K562 (cell line): ENCODE data around the gene SMOC2. TPM values are rescaled to one million over a fixed set of nuclear protein-coding genes. Genes with fewer than 3 reads are reported as not detected.

ENCODE experiments used
- ATAC-seq: fragments of 200-7000 bp; cut with Tn5 transposase; 3 replicates; pipeline ENCODE4 v1.9.1; 2020; ENCODE audit warnings: moderate library complexity
- BruUV-seq: library from RNA; stranded (reverse); fragments of 400-500 nt; replicated peaks from 2 replicates; lab custom pipeline; 2021; lab: Mats Ljungman, UMichigan
- CTCF ChIA-PET: fragments of 300-600 bp; formaldehyde crosslinking; extraction: SDS; loops from one replicate; lab custom pipeline; 2021; ENCODE audit warnings: low intra/inter-chr PET ratio; lab: Yijun Ruan, JAX
- POLR2A ChIA-PET: fragments of 300-600, 350-650 bp; sonication (Branson Sonifier 250); formaldehyde crosslinking; extraction: SDS; loops from one replicate; lab custom pipeline; 2021; ENCODE audit warnings: antibody characterized with exemption, inconsistent platforms; lab: Yijun Ruan, JAX
- DNase-seq, 4 experiments: peaks; one replicate each; pipeline versions ENCODE4 v3.0.0 to v3.0.0-alpha.2; 2011 to 2018; ENCODE audit warnings: low spot score in 3 of 4, mixed read lengths in 3 of 4; ENCODE audit errors: extremely low read depth in 1 of 4
- FAIRE-seq: peaks from 2 replicates; lab custom pipeline; 2011; peaks lifted over from hg19 to GRCh38; lab: Jason Lieb, UNC
- H2AFZ ChIP-seq: 2 replicates; pipeline ENCODE4 v1.6.0; 2011; ENCODE audit warnings: low read depth, low read length, control low read depth, inconsistent platforms
- H3K27ac ChIP-seq: fragments of 200-600 bp; 3 replicates; pipeline ENCODE4 v1.8.0; 2011; ENCODE audit warnings: low read depth, mild to moderate bottlenecking, control low read depth, inconsistent platforms, low read length, moderate library complexity, mixed read lengths; ENCODE audit errors: extremely low read depth
- H3K27me3 ChIP-seq, 2 experiments: fragments of 300-600 bp in 1 of 2; 2 replicates in 1 of 2; 3 replicates in 1 of 2; pipeline versions ENCODE4 v1.6.0 to v1.8.0; 2011; ENCODE audit warnings: inconsistent platforms in 2 of 2, low read length in 2 of 2, mild to moderate bottlenecking in 1 of 2, mixed read lengths in 1 of 2, moderate library complexity in 1 of 2; ENCODE audit not compliant: control insufficient read depth in 2 of 2, insufficient read depth in 2 of 2
- H3K36me3 ChIP-seq: fragments of 300-600 bp; 3 replicates; pipeline ENCODE4 v1.8.0; 2011; ENCODE audit warnings: mild to moderate bottlenecking, low read length, inconsistent platforms; ENCODE audit not compliant: control insufficient read depth, insufficient read depth
- H3K4me1 ChIP-seq, 2 experiments: fragments of 200-600 bp in 1 of 2; replicated peaks in 1 of 2; 2 replicates in 1 of 2; 3 replicates in 1 of 2; pipeline versions ENCODE4 v1.5.1 to v1.8.0; 2011; ENCODE audit warnings: inconsistent platforms in 2 of 2, low read length in 2 of 2, mild to moderate bottlenecking in 1 of 2, mixed read lengths in 1 of 2, moderate library complexity in 1 of 2; ENCODE audit not compliant: control insufficient read depth in 2 of 2, insufficient read depth in 2 of 2
- H3K4me2 ChIP-seq: 2 replicates; pipeline ENCODE4 v1.6.1; 2011; ENCODE audit warnings: low read length, control low read depth, inconsistent platforms, mixed read lengths; ENCODE audit not compliant: insufficient read depth
- H3K4me3 ChIP-seq: fragments of 200-600 bp; sonication (generic), shearing (Covaris generic); 2 replicates; pipeline ENCODE4 v1.5.1; 2016; ENCODE audit warnings: control low read depth, inconsistent platforms
- H3K79me2 ChIP-seq: fragments of 200-600 bp; 3 replicates; pipeline ENCODE4 v1.8.0; 2011; ENCODE audit warnings: low read length, inconsistent platforms; ENCODE audit not compliant: control insufficient read depth, insufficient read depth
- H3K9ac ChIP-seq, 2 experiments: 2 replicates each; pipeline versions ENCODE4 v1.6.0 to v1.6.1; 2011; ENCODE audit warnings: low read depth in 2 of 2, low read length in 2 of 2, control low read depth in 1 of 2, inconsistent platforms in 1 of 2, mild to moderate bottlenecking in 1 of 2, mixed read lengths in 1 of 2; ENCODE audit not compliant: insufficient read depth in 1 of 2
- H3K9me1 ChIP-seq: one replicate; pipeline ENCODE4 v1.6.0; 2011; ENCODE audit warnings: inconsistent platforms, mild to moderate bottlenecking, low read length, moderate library complexity; ENCODE audit not compliant: control insufficient read depth, insufficient read depth
- H3K9me3 ChIP-seq: replicated peaks from 2 replicates; pipeline ENCODE4 v1.5.1; 2011; ENCODE audit warnings: low read depth, low read length, inconsistent platforms; ENCODE audit not compliant: control insufficient read depth, insufficient read depth
- H4K20me1 ChIP-seq: replicated peaks from 2 replicates; pipeline ENCODE4 v1.6.1; 2011; ENCODE audit warnings: low read length, inconsistent platforms, mixed read lengths; ENCODE audit not compliant: control insufficient read depth, insufficient read depth
- ARID4B ChIP-seq: sonication (generic); formaldehyde crosslinking; IDR thresholded peaks from 2 replicates; pipeline ENCODE4 v1.8.0; 2022; ENCODE audit warnings: mild to moderate bottlenecking, missing genetic modification reagents
- ARNT ChIP-seq, 2 experiments: fragments of 450-650 bp; IDR thresholded peaks; 2 replicates each; pipeline ENCODE4 v1.6.1; 2016; ENCODE audit warnings: mild to moderate bottlenecking in 1 of 2
- IFI16 ChIP-seq: fragments of 250-450 bp; sonication (Bioruptor Pico); IDR thresholded peaks from 2 replicates; pipeline ENCODE4 v2.1.2; 2022; ENCODE audit warnings: mild to moderate bottlenecking, inconsistent platforms
- MECOM ChIP-seq: fragments of 250-450 bp; sonication (Bioruptor Pico); IDR thresholded peaks from 2 replicates; pipeline ENCODE4 v1.8.0; 2022; ENCODE audit warnings: inconsistent platforms
- TBL1XR1 ChIP-seq, 2 experiments: IDR thresholded peaks; 2 replicates each; pipeline ENCODE4 v1.6.1; 2012; ENCODE audit warnings: improper control_type of control experiment in 2 of 2, low read length in 2 of 2, mild to moderate bottlenecking in 1 of 2
- ZNF165 ChIP-seq: fragments of 250-450 bp; sonication (Bioruptor Pico); IDR thresholded peaks from 2 replicates; pipeline ENCODE4 v1.4.0; 2020; ENCODE audit warnings: borderline replicate concordance
- ZNF3 ChIP-seq: fragments of 250-450 bp; sonication (Bioruptor Pico); IDR thresholded peaks from 2 replicates; pipeline ENCODE4 v1.5.0; 2021; ENCODE audit warnings: mild to moderate bottlenecking, moderate library complexity
- ZNF395 ChIP-seq: fragments of 200-800 bp; sonication (Bioruptor generic); IDR thresholded peaks from 2 replicates; pipeline ENCODE4 v1.6.1; 2017; ENCODE audit warnings: missing genetic modification characterization, missing compliant biosample characterization
- ZNF785 ChIP-seq: fragments of 250-450 bp; sonication (Bioruptor Pico); IDR thresholded peaks from 2 replicates; pipeline ENCODE4 v1.4.0; 2020; ENCODE audit warnings: mild to moderate bottlenecking
- WGBS: fragments of 100-300 bp; shearing (Covaris generic); methylation state at CpG from one replicate; pipeline ENCODE4 v1.1.6; 2016; ENCODE audit warnings: low coverage, mixed read lengths; ENCODE audit not compliant: insufficient coverage; ENCODE audit errors: missing lambda C conversion rate; 5-methylcytosine and 5-hydroxymethylcytosine counted together
- in situ Hi-C: fragments of 300-500 bp; cut with MboI; formaldehyde crosslinking; loops from 4 replicates; pipeline ENCODE4 v1.15.0; 2018; ENCODE audit warnings: inconsistent platforms, mixed read lengths
- intact Hi-C: fragments of 100-400 bp; cut with micrococcal nuclease; formaldehyde crosslinking; loops from 2 replicates; pipeline ENCODE4 v1.14.2; 2022
- polyA plus RNA-seq, 8 experiments: library from polyadenylated mRNA; depleted of rRNA in 4 of 8; stranded (reverse) in 5 of 8; unstranded in 3 of 8; fragments of >200 nt; fragmentation: Nextera tagmentation in 2 of 8; fragmentation: Illumina TruSeq in 1 of 8; extraction: Ambion mirVana in 2 of 8; extraction: Trizol in 1 of 8; gene quantifications; 2 replicates each; pipeline versions ENCODE4 v1.2.1 to v1.2.3, GENCODE V29; 2011 to 2014; ENCODE audit warnings: inconsistent platforms in 1 of 8, missing spikeins in 1 of 8
- total RNA-seq, 7 experiments: library from RNA; depleted of rRNA in 6 of 7; stranded (reverse); fragments of >200 nt in 6 of 7; fragmentation: Illumina TruSeq in 2 of 7; extraction: Trizol in 2 of 7; gene quantifications; 2 replicates each; pipeline versions ENCODE4 v1.2.1 to v1.2.3, GENCODE V29; 2011 to 2021; ENCODE audit warnings: low replicate concordance in 1 of 7
- TF ChIP-seq, protein P1 (sequence below), 3 experiments: fragments of 200-800 bp in 1 of 3; fragments of 250-450 bp in 1 of 3; fragments of 450-650 bp in 1 of 3; sonication (Bioruptor Pico) in 1 of 3; sonication (Bioruptor generic) in 1 of 3; formaldehyde crosslinking in 1 of 3; IDR thresholded peaks; 2 replicates each; pipeline versions ENCODE4 v1.6.1 to v1.8.0; 2016 to 2022; ENCODE audit warnings: mild to moderate bottlenecking in 2 of 3, missing genetic modification characterization in 2 of 3, missing compliant biosample characterization in 1 of 3, moderate library complexity in 1 of 3
- TF ChIP-seq, protein P2 (sequence below): IDR thresholded peaks from 3 replicates; pipeline ENCODE4 v1.6.1; 2011; ENCODE audit warnings: borderline replicate concordance, mild to moderate bottlenecking; ENCODE audit not compliant: insufficient read length, insufficient read depth

The SMOC2 gene
- total and polyA plus RNA-seq, 9 of the 15 experiments (the other 6 are each of a cell fraction or from before 2014, with no cell fraction given), result 0.45 to 2.3 (median 1.1) TPM

- no peak for TF ChIP-seq ZNF165 (CRISPR knock-in tag)
- TF ChIP-seq MECOM (CRISPR knock-in tag), result no peak
- TF ChIP-seq, protein P1, sequence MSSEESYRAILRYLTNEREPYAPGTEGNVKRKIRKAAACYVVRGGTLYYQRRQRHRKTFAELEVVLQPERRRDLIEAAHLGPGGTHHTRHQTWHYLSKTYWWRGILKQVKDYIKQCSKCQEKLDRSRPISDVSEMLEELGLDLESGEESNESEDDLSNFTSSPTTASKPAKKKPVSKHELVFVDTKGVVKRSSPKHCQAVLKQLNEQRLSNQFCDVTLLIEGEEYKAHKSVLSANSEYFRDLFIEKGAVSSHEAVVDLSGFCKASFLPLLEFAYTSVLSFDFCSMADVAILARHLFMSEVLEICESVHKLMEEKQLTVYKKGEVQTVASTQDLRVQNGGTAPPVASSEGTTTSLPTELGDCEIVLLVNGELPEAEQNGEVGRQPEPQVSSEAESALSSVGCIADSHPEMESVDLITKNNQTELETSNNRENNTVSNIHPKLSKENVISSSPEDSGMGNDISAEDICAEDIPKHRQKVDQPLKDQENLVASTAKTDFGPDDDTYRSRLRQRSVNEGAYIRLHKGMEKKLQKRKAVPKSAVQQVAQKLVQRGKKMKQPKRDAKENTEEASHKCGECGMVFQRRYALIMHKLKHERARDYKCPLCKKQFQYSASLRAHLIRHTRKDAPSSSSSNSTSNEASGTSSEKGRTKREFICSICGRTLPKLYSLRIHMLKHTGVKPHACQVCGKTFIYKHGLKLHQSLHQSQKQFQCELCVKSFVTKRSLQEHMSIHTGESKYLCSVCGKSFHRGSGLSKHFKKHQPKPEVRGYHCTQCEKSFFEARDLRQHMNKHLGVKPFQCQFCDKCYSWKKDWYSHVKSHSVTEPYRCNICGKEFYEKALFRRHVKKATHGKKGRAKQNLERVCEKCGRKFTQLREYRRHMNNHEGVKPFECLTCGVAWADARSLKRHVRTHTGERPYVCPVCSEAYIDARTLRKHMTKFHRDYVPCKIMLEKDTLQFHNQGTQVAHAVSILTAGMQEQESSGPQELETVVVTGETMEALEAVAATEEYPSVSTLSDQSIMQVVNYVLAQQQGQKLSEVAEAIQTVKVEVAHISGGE (CRISPR knock-in tag; IDR thresholded peaks at IDR 0.05), result no peak
- no peak for TF ChIP-seq ZNF785 (CRISPR knock-in tag)
- no peak for TF ChIP-seq IFI16 (CRISPR knock-in tag)
- no peak for TF ChIP-seq ARNT (IDR thresholded peaks at IDR 0.05)
- TF ChIP-seq TBL1XR1 (IDR thresholded peaks at IDR 0.05; ENCODE audit: low read length in 2 of 2), result no peak
- no peak for TF ChIP-seq ZNF3 (CRISPR knock-in tag)
- TF ChIP-seq ARID4B (CRISPR knock-in tag), result no peak
- TF ChIP-seq, protein P2, sequence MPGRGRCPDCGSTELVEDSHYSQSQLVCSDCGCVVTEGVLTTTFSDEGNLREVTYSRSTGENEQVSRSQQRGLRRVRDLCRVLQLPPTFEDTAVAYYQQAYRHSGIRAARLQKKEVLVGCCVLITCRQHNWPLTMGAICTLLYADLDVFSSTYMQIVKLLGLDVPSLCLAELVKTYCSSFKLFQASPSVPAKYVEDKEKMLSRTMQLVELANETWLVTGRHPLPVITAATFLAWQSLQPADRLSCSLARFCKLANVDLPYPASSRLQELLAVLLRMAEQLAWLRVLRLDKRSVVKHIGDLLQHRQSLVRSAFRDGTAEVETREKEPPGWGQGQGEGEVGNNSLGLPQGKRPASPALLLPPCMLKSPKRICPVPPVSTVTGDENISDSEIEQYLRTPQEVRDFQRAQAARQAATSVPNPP, result no peak
- TF ChIP-seq ZNF395 (CRISPR knock-in tag), result no peak
- intact Hi-C loops, result no loop called here
- no peak overlapping the region for H3K9ac ChIP-seq
- no peaks in the 10 kb centered on the region for H3K36me3 ChIP-seq
- CTCF ChIA-PET, result no interaction called here
- no peaks in the 10 kb centered on the region for H3K9me1 ChIP-seq
- BruUV-seq, result no TSS peak
- FAIRE-seq (no peak), ATAC-seq (no peak), DNase-seq (no peak)
- no peak overlapping the region for H3K27ac ChIP-seq
- H4K20me1 ChIP-seq, result no peaks in the 10 kb centered on the region; the same call in 1 of the 2 replicates
- H3K9me3 ChIP-seq, result no peaks in the 10 kb centered on the region
- H3K4me2 ChIP-seq, result no peak overlapping the region
- H2AFZ ChIP-seq, result no peak overlapping the region
- no peak overlapping the region for H3K4me3 ChIP-seq
- no peaks in the 10 kb centered on the region for H3K4me1 ChIP-seq
- in situ Hi-C loops, result no loop called here
- 14% methylated on average over 4 of the region's 4 CpGs for WGBS
- H3K27me3 ChIP-seq, result peaks cover 3 to 14% of the 10 kb centered on the region in 2 experiments; a peak in 4 of 5 replicates
- no peaks in the 10 kb centered on the region for H3K79me2 ChIP-seq
- POLR2A ChIA-PET, result interaction anchor here (0.7 kb wide), 1 partner anchor 22 kb away, joined by 5 read pairs; no protein-coding TSS in a partner anchor
These were observed 124.1 kb downstream of the SMOC2 start for GRCh38 chr6:168565112-168565511.
